Suprapubic skin (tissue), 4 donors: ENCODE measurements around the gene SRXN1.

Experiments used
- CTCF ChIP-seq, 2 donors: fragments of 200-600 bp in 1 of 2; fragments of 450-650 bp in 1 of 2; sonication (generic) in 1 of 2; IDR thresholded peaks; one replicate each; pipeline ENCODE4 v1.5.1; 2016 to 2019; ENCODE audit warnings: antibody characterized with exemption in 2 of 2, mild to moderate bottlenecking in 1 of 2, moderate library complexity in 1 of 2
- EP300 ChIP-seq: sonication (generic); formaldehyde crosslinking; IDR thresholded peaks from one replicate; pipeline ENCODE4 v1.6.1; 2017; ENCODE audit warnings: antibody characterized with exemption
- POLR2AphosphoS5 ChIP-seq, 3 donors: sonication (generic); formaldehyde crosslinking; IDR thresholded peaks; one replicate each; pipeline ENCODE4 v1.6.1; 2017; ENCODE audit warnings: antibody characterized with exemption in 3 of 3

GRCh38 chr20:668050-668449 lies 15.1 kb upstream of the SRXN1 start:
- TF ChIP-seq CTCF (IDR thresholded peaks at IDR 0.05) (no peak), POLR2AphosphoS5 (IDR thresholded peaks at IDR 0.05) (no peak), EP300 (no peak)
